Panc1 (cell line): ENCODE results near the gene PRRT3. TPM values are rescaled to one million over a fixed set of nuclear protein-coding genes. Genes with fewer than 3 reads are reported as not detected.

Source experiments
- ATAC-seq: fragments of 200-7000 bp; cut with Tn5 transposase; 2 replicates; pipeline ENCODE4 v1.9.1; 2020; ENCODE audit warnings: mild to moderate bottlenecking, moderate library complexity
- BruUV-seq: library from RNA; stranded (reverse); fragments of 400-500 nt; replicated peaks from 2 replicates; lab custom pipeline; 2021; lab: Mats Ljungman, UMichigan
- CTCF ChIA-PET: fragments of 300-600 bp; sonication (Branson Sonifier 250); formaldehyde crosslinking; loops from one replicate; lab custom pipeline; 2022; ENCODE audit warnings: antibody characterized with exemption; lab: Charles Lee
- POLR2A ChIA-PET: fragments of 300-600 bp; sonication (Branson Sonifier 250); formaldehyde crosslinking; loops from one replicate; lab custom pipeline; 2022; ENCODE audit warnings: antibody characterized with exemption; lab: Charles Lee
- DNase-seq: peaks from one replicate; pipeline ENCODE4 v3.0.0-alpha.2; 2010; ENCODE audit warnings: low read depth, low spot score
- H3K27ac ChIP-seq: 2 replicates; pipeline ENCODE4 v1.5.1; 2011; ENCODE audit warnings: mild to moderate bottlenecking, low read length, inconsistent platforms
- H3K27me3 ChIP-seq: fragments of 200-500 bp; sonication (Bioruptor generic); 2 replicates; pipeline ENCODE4 v1.6.0; 2014; ENCODE audit warnings: low read length, inconsistent platforms; ENCODE audit not compliant: control insufficient read depth, insufficient read depth
- H3K36me3 ChIP-seq: fragments of 200-500 bp; sonication (Bioruptor generic); 2 replicates; pipeline ENCODE4 v1.5.1; 2014; ENCODE audit warnings: inconsistent platforms, mild to moderate bottlenecking, low read length, moderate library complexity; ENCODE audit not compliant: control insufficient read depth, insufficient read depth
- H3K4me1 ChIP-seq: 2 replicates; pipeline ENCODE4 v1.5.1; 2011; ENCODE audit warnings: inconsistent platforms, mild to moderate bottlenecking, low read length, moderate library complexity; ENCODE audit not compliant: control insufficient read depth, insufficient read depth
- H3K4me3 ChIP-seq, 2 experiments: 2 replicates each; pipeline ENCODE4 v1.5.1; 2011 to 2012; ENCODE audit warnings: low read depth in 2 of 2, low read length in 2 of 2, mild to moderate bottlenecking in 2 of 2, inconsistent platforms in 1 of 2, moderate library complexity in 1 of 2
- H3K9me3 ChIP-seq: fragments of 200-500 bp; sonication (Bioruptor generic); 2 replicates; pipeline ENCODE4 v1.5.1; 2014; ENCODE audit warnings: low read depth, mild to moderate bottlenecking, inconsistent platforms, low read length, moderate library complexity; ENCODE audit not compliant: control insufficient read depth, insufficient read depth
- CTCF ChIP-seq: fragments of 450-650 bp; IDR thresholded peaks from 2 replicates; pipeline ENCODE4 v1.5.1; 2017; ENCODE audit warnings: mild to moderate bottlenecking
- POLR2AphosphoS5 ChIP-seq: IDR thresholded peaks from 2 replicates; pipeline ENCODE4 v1.6.1; 2012; ENCODE audit warnings: mild to moderate bottlenecking, low read depth, low read length, moderate library complexity
- SIN3A ChIP-seq: IDR thresholded peaks from 2 replicates; pipeline ENCODE4 v1.6.1; 2012; ENCODE audit warnings: low read depth, mild to moderate bottlenecking, low read length, moderate library complexity, borderline replicate concordance; ENCODE audit not compliant: insufficient read depth
- TCF7L2 ChIP-seq: IDR thresholded peaks from 2 replicates; pipeline ENCODE4 v1.6.1; 2011; ENCODE audit warnings: mild to moderate bottlenecking, low read depth, low read length, inconsistent platforms
- in situ Hi-C: cut with HindIII; loops from 2 replicates; pipeline ENCODE4 v1.10.0; 2016; ENCODE audit warnings: low sequenced_read_pairs, low pct_unique_long_range_greater_than_20kb
- intact Hi-C: fragments of 100-400 bp; cut with micrococcal nuclease; formaldehyde crosslinking; loops from one replicate; pipeline ENCODE4 v1.10.0; 2022; ENCODE audit not compliant: unreplicated experiment
- total RNA-seq: library from RNA; stranded (reverse); gene quantifications from one replicate; pipeline ENCODE4 v1.2.1, GENCODE V29; 2021; ENCODE audit not compliant: unreplicated experiment
- TF ChIP-seq, protein P1 (sequence below), 2 experiments: IDR thresholded peaks; 2 replicates each; pipeline ENCODE4 v1.6.1; 2011 to 2012; ENCODE audit warnings: low read depth in 2 of 2, control low read depth in 1 of 2, low read length in 1 of 2, mild to moderate bottlenecking in 1 of 2, moderate library complexity in 1 of 2; ENCODE audit not compliant: insufficient read depth in 1 of 2

PRRT3 gene
- total RNA-seq, 1 experiment from 2014 or later, result 1.1 TPM

- in situ Hi-C loops (no loop called here), intact Hi-C loops (no loop called here)
- ChIA-PET CTCF (no interaction called here), POLR2A (no interaction called here)
- Histone ChIP-seq H3K36me3 (no peaks in the 10 kb centered on the region), H3K27ac (no peak overlapping the region), H3K9me3 (no peaks in the 10 kb centered on the region), H3K4me1 (peaks cover 24% of the 10 kb centered on the region), H3K4me3 (no peak overlapping the region), H3K27me3 (no peaks in the 10 kb centered on the region)
- no peak for ATAC-seq
- TF ChIP-seq, protein P1, sequence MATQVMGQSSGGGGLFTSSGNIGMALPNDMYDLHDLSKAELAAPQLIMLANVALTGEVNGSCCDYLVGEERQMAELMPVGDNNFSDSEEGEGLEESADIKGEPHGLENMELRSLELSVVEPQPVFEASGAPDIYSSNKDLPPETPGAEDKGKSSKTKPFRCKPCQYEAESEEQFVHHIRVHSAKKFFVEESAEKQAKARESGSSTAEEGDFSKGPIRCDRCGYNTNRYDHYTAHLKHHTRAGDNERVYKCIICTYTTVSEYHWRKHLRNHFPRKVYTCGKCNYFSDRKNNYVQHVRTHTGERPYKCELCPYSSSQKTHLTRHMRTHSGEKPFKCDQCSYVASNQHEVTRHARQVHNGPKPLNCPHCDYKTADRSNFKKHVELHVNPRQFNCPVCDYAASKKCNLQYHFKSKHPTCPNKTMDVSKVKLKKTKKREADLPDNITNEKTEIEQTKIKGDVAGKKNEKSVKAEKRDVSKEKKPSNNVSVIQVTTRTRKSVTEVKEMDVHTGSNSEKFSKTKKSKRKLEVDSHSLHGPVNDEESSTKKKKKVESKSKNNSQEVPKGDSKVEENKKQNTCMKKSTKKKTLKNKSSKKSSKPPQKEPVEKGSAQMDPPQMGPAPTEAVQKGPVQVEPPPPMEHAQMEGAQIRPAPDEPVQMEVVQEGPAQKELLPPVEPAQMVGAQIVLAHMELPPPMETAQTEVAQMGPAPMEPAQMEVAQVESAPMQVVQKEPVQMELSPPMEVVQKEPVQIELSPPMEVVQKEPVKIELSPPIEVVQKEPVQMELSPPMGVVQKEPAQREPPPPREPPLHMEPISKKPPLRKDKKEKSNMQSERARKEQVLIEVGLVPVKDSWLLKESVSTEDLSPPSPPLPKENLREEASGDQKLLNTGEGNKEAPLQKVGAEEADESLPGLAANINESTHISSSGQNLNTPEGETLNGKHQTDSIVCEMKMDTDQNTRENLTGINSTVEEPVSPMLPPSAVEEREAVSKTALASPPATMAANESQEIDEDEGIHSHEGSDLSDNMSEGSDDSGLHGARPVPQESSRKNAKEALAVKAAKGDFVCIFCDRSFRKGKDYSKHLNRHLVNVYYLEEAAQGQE (IDR thresholded peaks at IDR 0.05; ENCODE audit: insufficient read depth in 1 of 2, low read depth in 2 of 2, low read length in 1 of 2), result no peak
- no peak for TF ChIP-seq POLR2AphosphoS5
- TF ChIP-seq CTCF, result no peak
- no peak for DNase-seq
- BruUV-seq, result no TSS peak
Observed at GRCh38 chr3:9918261-9919038, 33.8 kb downstream of the PRRT3 start.

GRCh38 chr3:9917820-9918219, 34.4 kb downstream of the PRRT3 start:
- peak overlapping the region; percentile 83 for H3K27ac ChIP-seq
- POLR2A ChIA-PET, result no interaction called here
- peak overlapping the region; percentile 44 to 72 for H3K4me3 ChIP-seq
- in situ Hi-C loops (no loop called here), intact Hi-C loops (no loop called here)
- DNase-seq (no peak), ATAC-seq (no peak)
- H3K36me3 ChIP-seq, result no peaks in the 10 kb centered on the region
- CTCF ChIA-PET, result no interaction called here
- no peaks in the 10 kb centered on the region for H3K27me3 ChIP-seq
- BruUV-seq, result no TSS peak
- TF ChIP-seq TCF7L2, result no peak
- no peak for TF ChIP-seq CTCF
- TF ChIP-seq SIN3A, result no peak
- TF ChIP-seq, protein P1 (IDR thresholded peaks at IDR 0.05; ENCODE audit: insufficient read depth in 1 of 2, low read depth in 2 of 2, low read length in 1 of 2), result no peak
- no peak for TF ChIP-seq POLR2AphosphoS5
- peaks cover 25% of the 10 kb centered on the region for H3K4me1 ChIP-seq
- no peaks in the 10 kb centered on the region for H3K9me3 ChIP-seq
